ENCODE results near the gene TRANK1. TPM values are rescaled to one million over a fixed set of nuclear protein-coding genes. Genes with fewer than 3 reads are reported as not detected.

TRANK1 gene
- total and polyA plus RNA-seq, 10 donors = 5.3 to 75.6 (median 54.2) TPM

- WGBS, 5 donors = 89 to 93% (median 90%) methylated on average over 5 of the region's 5 CpGs
- Histone ChIP-seq H3K27ac (no peak overlapping the region), H3K4me1 (peaks cover 0 to 14% (median 0%) of the 10 kb centered on the region in 6 donors), H3K4me3 (no peak overlapping the region), H3K27me3 (replicated peaks in 1 of 7) (no peaks in the 10 kb centered on the region), H3K9me3 (peaks cover 0 to 11% (median 8%) of the 10 kb centered on the region in 8 donors), H3K36me3 (peaks cover 10 to 100% (median 79%) of the 10 kb centered on the region in 6 donors)
- no peak for DNase-seq
- intact Hi-C loops (cut with DNase I; ENCODE audit: low total_unique reads) = no loop called here
- no peak for TF ChIP-seq POLR2AphosphoS5 (IDR thresholded peaks at IDR 0.05)
- TF ChIP-seq CTCF (IDR thresholded peaks at IDR 0.05 in 8 of 11, conservative IDR thresholded peaks at IDR 0.05 in 3 of 11) = no peak
- TF ChIP-seq POLR2A (IDR thresholded peaks at IDR 0.05) = no peak
Measured at GRCh38 chr3:36842275-36842674, 102.6 kb downstream of the TRANK1 start.

- WGBS, 5 donors = 92 to 97% (median 94%) methylated on average over 5 of the region's 5 CpGs
- Histone ChIP-seq H3K9me3 (peaks cover 0 to 11% (median 8%) of the 10 kb centered on the region in 8 donors), H3K4me1 (peaks cover 0 to 14% (median 0%) of the 10 kb centered on the region in 6 donors), H3K27me3 (replicated peaks in 1 of 7) (no peaks in the 10 kb centered on the region), H3K36me3 (peaks cover 5 to 100% (median 69%) of the 10 kb centered on the region in 6 donors), H3K27ac (no peak overlapping the region), H3K4me3 (no peak overlapping the region)
- DNase-seq = no peak
- no peak for TF ChIP-seq POLR2AphosphoS5 (IDR thresholded peaks at IDR 0.05)
- no peak for TF ChIP-seq CTCF (IDR thresholded peaks at IDR 0.05 in 8 of 11, conservative IDR thresholded peaks at IDR 0.05 in 3 of 11)
- TF ChIP-seq POLR2A (IDR thresholded peaks at IDR 0.05) = no peak
- intact Hi-C loops (cut with DNase I; ENCODE audit: low total_unique reads) = no loop called here
Measured at GRCh38 chr3:36840453-36840921, 104.4 kb downstream of the TRANK1 start.

- DNase-seq = no peak
- no peaks in the 10 kb centered on the region for H3K27me3 ChIP-seq (replicated peaks in 1 of 7)
- no peak overlapping the region for H3K27ac ChIP-seq
- H3K36me3 ChIP-seq = peaks cover 0 to 98% (median 74%) of the 10 kb centered on the region in 6 donors
- no peak for TF ChIP-seq CTCF (IDR thresholded peaks at IDR 0.05 in 8 of 11, conservative IDR thresholded peaks at IDR 0.05 in 3 of 11)
- no peaks in the 10 kb centered on the region for H3K4me1 ChIP-seq
- H3K9me3 ChIP-seq = peaks cover 0 to 9% (median 8%) of the 10 kb centered on the region in 8 donors
- intact Hi-C loops (cut with DNase I; ENCODE audit: low total_unique reads) = no loop called here
- 78 to 88% (median 86%) methylated on average over 3 of the region's 3 CpGs for WGBS, 5 donors
- no peak overlapping the region for H3K4me3 ChIP-seq
Measured at GRCh38 chr3:36837089-36837488, 107.8 kb downstream of the TRANK1 start.

GRCh38 chr3:36833160-36833814, 111.6 kb downstream of the TRANK1 start:
- 89 to 97% (median 93%) methylated on average over 9 to 10 of the region's 10 CpGs for WGBS, 5 donors
- Histone ChIP-seq H3K9me3 (no peaks in the 10 kb centered on the region), H3K4me1 (no peaks in the 10 kb centered on the region), H3K36me3 (peaks cover 0 to 98% (median 82%) of the 10 kb centered on the region in 6 donors), H3K27ac (no peak overlapping the region), H3K4me3 (no peak overlapping the region), H3K27me3 (replicated peaks in 1 of 7) (no peaks in the 10 kb centered on the region)
- intact Hi-C loops (cut with DNase I; ENCODE audit: low total_unique reads) = no loop called here
- DNase-seq = no peak
- TF ChIP-seq POLR2AphosphoS5 (IDR thresholded peaks at IDR 0.05) = no peak
- no peak for TF ChIP-seq POLR2A (IDR thresholded peaks at IDR 0.05)
- TF ChIP-seq CTCF (IDR thresholded peaks at IDR 0.05 in 8 of 11, conservative IDR thresholded peaks at IDR 0.05 in 3 of 11) = no peak
